SU-DHL-6 (cell line): Measurements from ENCODE around the gene CKAP2L.

Experiments used
- H2AFZ ChIP-seq: fragments of 200-600 bp; sonication (generic); 2 replicates; pipeline ENCODE4 v1.6.1; 2014; ENCODE audit warnings: low read depth, mild to moderate bottlenecking, moderate library complexity, mixed read lengths, antibody characterized with exemption, low read length; ENCODE audit not compliant: severe bottlenecking
- H3F3A ChIP-seq: fragments of 200-600 bp; shearing (Covaris generic); 2 replicates; pipeline ENCODE4 v1.6.0; 2016; ENCODE audit warnings: antibody characterized with exemption, mild to moderate bottlenecking; ENCODE audit not compliant: insufficient read depth
- H3K27ac ChIP-seq: fragments of 200-600 bp; sonication (generic); 2 replicates; pipeline ENCODE4 v1.5.1; 2016; ENCODE audit warnings: low read depth, mild to moderate bottlenecking, low read length, moderate library complexity, mixed read lengths
- H3K27me3 ChIP-seq: fragments of 200-600 bp; sonication (generic), shearing (Covaris generic); 2 replicates; pipeline ENCODE4 v1.6.0; 2014; ENCODE audit warnings: mild to moderate bottlenecking, low read length
- H3K36me3 ChIP-seq: fragments of 200-600 bp; sonication (generic); 2 replicates; pipeline ENCODE4 v1.6.1; 2014; ENCODE audit warnings: mild to moderate bottlenecking, low read length, mixed read lengths
- H3K4me2 ChIP-seq: fragments of 300-600, 200-600 bp; shearing (Covaris generic), sonication (generic); 2 replicates; pipeline ENCODE4 v1.6.0; 2014; ENCODE audit warnings: low read length, low read depth, mild to moderate bottlenecking; ENCODE audit not compliant: poor library complexity, severe bottlenecking
- H3K4me3 ChIP-seq: fragments of 200-600 bp; sonication (generic); 2 replicates; pipeline ENCODE4 v1.5.1; 2014; ENCODE audit warnings: antibody characterized with exemption, low read length, mild to moderate bottlenecking, mixed read lengths; ENCODE audit not compliant: insufficient read depth, poor library complexity, severe bottlenecking
- H3K79me2 ChIP-seq: fragments of 200-600 bp; sonication (generic); 2 replicates; pipeline ENCODE4 v1.6.1; 2014; ENCODE audit warnings: mild to moderate bottlenecking, low read length, moderate library complexity; ENCODE audit not compliant: insufficient read depth
- H3K9ac ChIP-seq: fragments of 200-600 bp; sonication (generic); 2 replicates; pipeline ENCODE4 v1.7.0; 2014; ENCODE audit warnings: mild to moderate bottlenecking, low read length
- H3K9me2 ChIP-seq: fragments of 200-600 bp; sonication (generic); replicated peaks from 2 replicates; pipeline ENCODE4 v1.6.1; 2014; ENCODE audit warnings: low read length; ENCODE audit not compliant: insufficient read depth
- H3K9me3 ChIP-seq: fragments of 200-600 bp; sonication (generic); 2 replicates; pipeline ENCODE4 v1.6.1; 2014; ENCODE audit warnings: low read length, mixed read lengths; ENCODE audit not compliant: insufficient read depth
- H4K20me1 ChIP-seq: fragments of 200-600 bp; sonication (generic); 2 replicates; pipeline ENCODE4 v1.6.1; 2014; ENCODE audit warnings: low read depth, mild to moderate bottlenecking, antibody characterized with exemption, low read length, moderate library complexity, mixed read lengths
- EZH2phosphoT487 ChIP-seq: fragments of 200-600 bp; sonication (generic), shearing (Covaris generic); conservative IDR thresholded peaks from 2 replicates; pipeline ENCODE4 v1.6.1; 2018; ENCODE audit warnings: mild to moderate bottlenecking, antibody characterized with exemption, low read length, moderate library complexity, mixed read lengths
- TF ChIP-seq, protein P1 (sequence below): fragments of 200-600 bp; sonication (generic); IDR thresholded peaks from one replicate; pipeline ENCODE4 v1.5.1; 2017; ENCODE audit warnings: antibody characterized with exemption, mild to moderate bottlenecking, low read length, moderate library complexity; ENCODE audit not compliant: insufficient read depth, poor library complexity, severe bottlenecking

CKAP2L gene

DNA sequence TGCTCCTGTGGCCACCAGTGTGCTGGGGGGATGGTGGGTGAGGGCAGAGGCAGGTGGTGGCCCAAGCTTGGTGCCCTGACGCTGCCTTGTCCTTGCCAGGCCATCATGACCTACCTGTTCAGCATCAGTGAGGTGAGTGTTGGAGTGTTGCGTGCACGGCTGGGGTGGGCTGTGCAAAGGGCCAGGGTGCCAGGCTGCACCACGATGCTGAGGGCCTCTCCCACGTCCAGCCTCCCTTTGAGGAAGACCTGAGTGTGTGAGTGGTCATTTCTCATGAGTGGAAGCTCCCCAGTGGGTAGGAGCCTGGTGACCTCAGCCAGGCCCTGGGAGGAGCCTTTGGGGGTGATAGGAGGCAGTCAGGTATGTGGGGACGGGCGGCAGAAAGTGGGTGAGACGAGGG lies 40.4 kb downstream of the CKAP2L start:
- Histone ChIP-seq H3K27ac (no peak overlapping the region), H3K9me2 (no peaks in the 10 kb centered on the region), H3K4me2 (no peak overlapping the region), H4K20me1 (no peaks in the 10 kb centered on the region), H3K36me3 (no peaks in the 10 kb centered on the region), H3K27me3 (no peaks in the 10 kb centered on the region), H3K9me3 (no peaks in the 10 kb centered on the region), H2AFZ (no peak overlapping the region), H3F3A (no peaks in the 10 kb centered on the region), H3K4me3 (no peak overlapping the region), H3K9ac (no peak overlapping the region), H3K79me2 (no peaks in the 10 kb centered on the region)
- no peak for TF ChIP-seq EZH2phosphoT487
- TF ChIP-seq, protein P1, sequence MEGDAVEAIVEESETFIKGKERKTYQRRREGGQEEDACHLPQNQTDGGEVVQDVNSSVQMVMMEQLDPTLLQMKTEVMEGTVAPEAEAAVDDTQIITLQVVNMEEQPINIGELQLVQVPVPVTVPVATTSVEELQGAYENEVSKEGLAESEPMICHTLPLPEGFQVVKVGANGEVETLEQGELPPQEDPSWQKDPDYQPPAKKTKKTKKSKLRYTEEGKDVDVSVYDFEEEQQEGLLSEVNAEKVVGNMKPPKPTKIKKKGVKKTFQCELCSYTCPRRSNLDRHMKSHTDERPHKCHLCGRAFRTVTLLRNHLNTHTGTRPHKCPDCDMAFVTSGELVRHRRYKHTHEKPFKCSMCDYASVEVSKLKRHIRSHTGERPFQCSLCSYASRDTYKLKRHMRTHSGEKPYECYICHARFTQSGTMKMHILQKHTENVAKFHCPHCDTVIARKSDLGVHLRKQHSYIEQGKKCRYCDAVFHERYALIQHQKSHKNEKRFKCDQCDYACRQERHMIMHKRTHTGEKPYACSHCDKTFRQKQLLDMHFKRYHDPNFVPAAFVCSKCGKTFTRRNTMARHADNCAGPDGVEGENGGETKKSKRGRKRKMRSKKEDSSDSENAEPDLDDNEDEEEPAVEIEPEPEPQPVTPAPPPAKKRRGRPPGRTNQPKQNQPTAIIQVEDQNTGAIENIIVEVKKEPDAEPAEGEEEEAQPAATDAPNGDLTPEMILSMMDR = no peak

DNA sequence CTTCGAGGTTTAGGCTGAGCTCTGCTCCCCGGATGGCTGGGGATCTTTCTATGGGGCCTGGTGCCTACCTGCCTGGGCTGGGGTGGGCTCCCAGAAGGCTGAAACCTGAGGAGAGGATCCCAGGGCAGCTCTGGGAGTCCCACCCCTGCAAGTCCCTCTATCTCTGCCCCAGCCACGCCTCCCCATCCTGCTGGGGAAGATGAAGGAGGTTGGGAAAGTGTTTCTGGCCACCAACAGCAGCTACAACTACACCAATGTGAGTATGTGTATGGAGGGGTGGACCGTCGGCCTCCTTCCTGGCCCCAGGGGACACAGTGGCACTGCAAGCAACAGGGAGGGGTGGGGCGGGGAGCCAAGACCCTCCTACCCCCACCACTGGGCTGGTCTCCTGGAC lies 40.9 kb downstream of the CKAP2L start:
- Histone ChIP-seq H3K9ac (no peak overlapping the region), H3K36me3 (no peaks in the 10 kb centered on the region), H3K9me2 (no peaks in the 10 kb centered on the region), H3K79me2 (no peaks in the 10 kb centered on the region), H3K27me3 (no peaks in the 10 kb centered on the region), H3K4me3 (no peak overlapping the region), H2AFZ (no peak overlapping the region), H4K20me1 (no peaks in the 10 kb centered on the region), H3K9me3 (no peaks in the 10 kb centered on the region), H3F3A (no peaks in the 10 kb centered on the region), H3K4me2 (no peak overlapping the region), H3K27ac (no peak overlapping the region)
- TF ChIP-seq EZH2phosphoT487 = no peak
- TF ChIP-seq, protein P1 = no peak

DNA sequence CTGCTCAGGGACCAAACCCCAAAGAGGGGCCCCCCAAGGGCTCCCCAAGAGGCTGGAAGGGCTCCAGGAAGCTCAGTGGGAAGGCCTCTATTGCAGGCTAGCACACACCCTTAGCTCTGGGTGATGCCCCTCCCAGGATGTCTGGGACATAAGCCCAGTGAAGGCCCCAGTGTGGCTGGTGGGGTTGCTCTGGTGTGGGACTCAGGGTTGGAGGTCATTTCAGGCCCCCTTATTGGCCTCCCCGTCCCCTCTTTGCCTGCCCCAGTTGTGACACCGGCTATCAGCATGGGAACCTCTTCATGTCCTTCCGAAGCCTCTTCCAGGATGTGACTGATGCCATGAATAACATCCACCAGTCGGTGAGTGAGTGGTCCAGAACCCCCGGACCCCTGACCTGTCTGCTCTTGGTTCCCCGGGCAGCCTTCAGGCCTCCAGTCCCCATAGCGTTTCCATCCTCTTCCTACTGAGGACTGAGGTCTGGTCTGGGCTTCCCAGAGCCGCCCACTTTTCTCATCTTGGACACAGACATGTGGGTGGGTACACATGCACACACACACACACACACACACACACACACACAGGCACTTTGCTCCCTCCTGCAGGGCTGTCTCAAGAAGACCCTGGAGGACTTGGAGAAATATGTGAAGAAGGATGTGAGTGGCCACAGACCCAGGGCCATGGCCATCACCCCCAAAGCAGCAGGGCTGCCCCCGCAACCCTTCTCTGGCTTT lies 41.4 kb downstream of the CKAP2L start:
- no peak overlapping the region for H3K4me3 ChIP-seq
- H3K27me3 ChIP-seq = no peaks in the 10 kb centered on the region
- H3K9me2 ChIP-seq = no peaks in the 10 kb centered on the region
- no peaks in the 10 kb centered on the region for H3K36me3 ChIP-seq
- no peaks in the 10 kb centered on the region for H3K9me3 ChIP-seq
- no peaks in the 10 kb centered on the region for H3F3A ChIP-seq
- H2AFZ ChIP-seq = no peak overlapping the region
- TF ChIP-seq, protein P1 = no peak
- no peak for TF ChIP-seq EZH2phosphoT487
- no peak overlapping the region for H3K9ac ChIP-seq
- H4K20me1 ChIP-seq = no peaks in the 10 kb centered on the region
- no peaks in the 10 kb centered on the region for H3K79me2 ChIP-seq
- no peak overlapping the region for H3K27ac ChIP-seq
- H3K4me2 ChIP-seq = no peak overlapping the region
